CD4-positive, alpha-beta T cell (primary cell): Measurements from ENCODE around the gene AGBL4. TPM values are rescaled to one million over a fixed set of nuclear protein-coding genes. Genes with fewer than 3 reads are reported as not detected.

ENCODE experiments used
- ATAC-seq: fragments of 200-7000 bp; cut with Tn5 transposase; one replicate; pipeline ENCODE4 v1.10.0; 2022; ENCODE audit warnings: mild to moderate bottlenecking; ENCODE audit not compliant: poor library complexity
- CTCF ChIA-PET: fragments of 350-600 bp; sonication (Branson Sonifier 250); formaldehyde crosslinking; loops from one replicate; lab custom pipeline; 2021; ENCODE audit warnings: antibody characterized with exemption, inconsistent platforms; lab: Charles Lee
- POLR2A ChIA-PET: fragments of 350-600 bp; sonication (Branson Sonifier 250); formaldehyde crosslinking; loops from one replicate; lab custom pipeline; 2021; ENCODE audit warnings: antibody characterized with exemption, inconsistent platforms; lab: Charles Lee
- DNase-seq, 14 experiments: peaks; one replicate each; pipeline ENCODE4 v3.0.0-alpha.2; 2013 to 2020; ENCODE audit warnings: mixed read lengths in 2 of 14
- H3K27ac ChIP-seq, 2 donors: one replicate each; pipeline versions ENCODE4 v1.5.1 to v1.7.0; 2013; ENCODE audit warnings: low read length in 2 of 2, low read depth in 1 of 2, mild to moderate bottlenecking in 1 of 2
- H3K27me3 ChIP-seq, 2 experiments: 1 replicate in 1 of 2; 2 replicates in 1 of 2; pipeline versions ENCODE4 v1.6.1 to v1.7.0; 2013; ENCODE audit warnings: low read length in 2 of 2, control low read depth in 1 of 2, mild to moderate bottlenecking in 1 of 2, moderate library complexity in 1 of 2; ENCODE audit not compliant: insufficient read depth in 2 of 2, control insufficient read depth in 1 of 2
- H3K36me3 ChIP-seq: one replicate; pipeline ENCODE4 v1.6.1; 2013; ENCODE audit warnings: low read length, control low read depth; ENCODE audit not compliant: insufficient read depth
- H3K4me1 ChIP-seq: one replicate; pipeline ENCODE4 v1.6.1; 2013; ENCODE audit warnings: low read length, control low read depth; ENCODE audit not compliant: insufficient read depth
- H3K4me3 ChIP-seq: one replicate; pipeline ENCODE4 v1.5.1; 2013; ENCODE audit warnings: mild to moderate bottlenecking, low read length, moderate library complexity
- H3K9me3 ChIP-seq, 2 experiments: 1 replicate in 1 of 2; 2 replicates in 1 of 2; pipeline versions ENCODE4 v1.6.1 to v1.7.0; 2013; ENCODE audit warnings: low read length in 2 of 2, mild to moderate bottlenecking in 2 of 2, control low read depth in 1 of 2, moderate library complexity in 1 of 2; ENCODE audit not compliant: control insufficient read depth in 1 of 2, insufficient read depth in 1 of 2
- H3K27ac Mint-ChIP-seq: one replicate; pipeline ENCODE4 v1.8.0; 2020; ENCODE audit warnings: mixed read lengths
- H3K27me3 Mint-ChIP-seq: one replicate; pipeline ENCODE4 v1.8.0; 2021; ENCODE audit warnings: mixed read lengths
- H3K36me3 Mint-ChIP-seq: one replicate; pipeline ENCODE4 v1.8.0; 2021; ENCODE audit warnings: low read depth, mixed read lengths
- H3K4me1 Mint-ChIP-seq: one replicate; pipeline ENCODE4 v1.8.0; 2021; ENCODE audit warnings: low read depth, mixed read lengths
- H3K4me3 Mint-ChIP-seq: one replicate; pipeline ENCODE4 v1.8.0; 2020; ENCODE audit warnings: mild to moderate bottlenecking, mixed read lengths
- H3K9me3 Mint-ChIP-seq: one replicate; pipeline ENCODE4 v1.8.0; 2020; ENCODE audit warnings: mixed read lengths
- intact Hi-C, 2 experiments: fragments of 100-400 bp; cut with DNase I in 1 of 2; cut with micrococcal nuclease in 1 of 2; formaldehyde crosslinking; loops; one replicate each; pipeline versions ENCODE4 v1.15.1 to v1.9.0; 2023 to 2025; cut with DNase I, micrococcal nuclease
- total RNA-seq, 174 experiments: library from RNA in 2 of 174; stranded (reverse) in 2 of 174; gene quantifications; one replicate each; pipeline ENCODE4 v1.2.3 and lab custom pipeline; 2021 to 2026
- TF ChIP-seq, protein P1 (sequence below): fragments of 200-600 bp; IDR thresholded peaks from one replicate; pipeline ENCODE4 v1.8.0; 2022; ENCODE audit warnings: antibody characterized with exemption, mild to moderate bottlenecking

Gene AGBL4
- total RNA-seq, 2 experiments from 2014 or later, result 0.11 TPM; not detected in 1

DNA sequence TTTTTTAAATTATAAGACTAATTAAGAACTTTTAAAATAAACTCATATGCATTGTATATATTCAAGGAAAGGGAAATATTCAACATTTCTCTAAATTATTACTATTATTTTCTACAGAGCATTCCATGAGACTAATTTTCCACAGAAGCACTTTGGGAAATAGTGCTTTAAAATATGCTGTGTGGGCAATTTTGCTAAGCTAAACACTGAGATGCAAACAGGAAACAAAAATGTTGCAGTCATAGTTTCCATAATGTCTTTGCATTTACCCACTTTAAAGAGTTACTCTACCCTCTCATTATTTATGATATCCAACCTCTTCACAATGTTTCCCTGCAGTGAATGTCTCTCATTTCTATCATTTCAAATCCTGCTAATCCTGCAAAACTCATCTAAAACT lies 977.4 kb downstream of the AGBL4 start:
- Mint-ChIP-seq H3K36me3 (no peaks in the 10 kb centered on the region), H3K4me3 (no peak overlapping the region), H3K4me1 (no peaks in the 10 kb centered on the region), H3K27me3 (no peaks in the 10 kb centered on the region), H3K9me3 (no peaks in the 10 kb centered on the region), H3K27ac (no peak overlapping the region)
- intact Hi-C loops, result no loop called here
- Histone ChIP-seq H3K4me3 (no peak overlapping the region), H3K9me3 (no peaks in the 10 kb centered on the region), H3K27me3 (no peaks in the 10 kb centered on the region), H3K27ac (no peak overlapping the region), H3K4me1 (no peaks in the 10 kb centered on the region), H3K36me3 (no peaks in the 10 kb centered on the region)
- ATAC-seq (no peak), DNase-seq (no peak)
- TF ChIP-seq, protein P1, sequence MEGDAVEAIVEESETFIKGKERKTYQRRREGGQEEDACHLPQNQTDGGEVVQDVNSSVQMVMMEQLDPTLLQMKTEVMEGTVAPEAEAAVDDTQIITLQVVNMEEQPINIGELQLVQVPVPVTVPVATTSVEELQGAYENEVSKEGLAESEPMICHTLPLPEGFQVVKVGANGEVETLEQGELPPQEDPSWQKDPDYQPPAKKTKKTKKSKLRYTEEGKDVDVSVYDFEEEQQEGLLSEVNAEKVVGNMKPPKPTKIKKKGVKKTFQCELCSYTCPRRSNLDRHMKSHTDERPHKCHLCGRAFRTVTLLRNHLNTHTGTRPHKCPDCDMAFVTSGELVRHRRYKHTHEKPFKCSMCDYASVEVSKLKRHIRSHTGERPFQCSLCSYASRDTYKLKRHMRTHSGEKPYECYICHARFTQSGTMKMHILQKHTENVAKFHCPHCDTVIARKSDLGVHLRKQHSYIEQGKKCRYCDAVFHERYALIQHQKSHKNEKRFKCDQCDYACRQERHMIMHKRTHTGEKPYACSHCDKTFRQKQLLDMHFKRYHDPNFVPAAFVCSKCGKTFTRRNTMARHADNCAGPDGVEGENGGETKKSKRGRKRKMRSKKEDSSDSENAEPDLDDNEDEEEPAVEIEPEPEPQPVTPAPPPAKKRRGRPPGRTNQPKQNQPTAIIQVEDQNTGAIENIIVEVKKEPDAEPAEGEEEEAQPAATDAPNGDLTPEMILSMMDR, result no peak
- ChIA-PET CTCF (no interaction called here), POLR2A (no interaction called here)

DNA sequence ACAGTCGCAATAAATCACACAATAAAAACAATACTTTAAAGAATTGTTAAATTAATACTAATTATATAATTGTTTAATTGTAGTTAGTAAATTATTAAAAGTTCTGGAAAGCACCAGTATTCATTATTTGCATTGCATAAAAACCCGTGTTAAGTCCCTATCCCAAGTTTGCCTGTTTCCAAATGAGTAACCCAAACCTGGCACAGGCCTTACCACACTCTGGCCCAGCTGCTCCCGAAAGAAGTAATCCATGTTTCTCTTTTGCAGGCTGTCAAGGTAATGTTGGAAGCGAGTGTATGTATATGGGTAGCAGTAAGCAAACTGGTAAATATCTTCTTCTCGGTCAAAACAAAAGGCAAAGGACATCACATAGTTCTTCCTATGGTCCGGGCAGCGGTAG lies 978.4 kb downstream of the AGBL4 start:
- POLR2A ChIA-PET, result no interaction called here
- H3K9me3 Mint-ChIP-seq, result no peaks in the 10 kb centered on the region
- intact Hi-C loops, result no loop called here
- H3K36me3 ChIP-seq, result no peaks in the 10 kb centered on the region
- no peaks in the 10 kb centered on the region for H3K9me3 ChIP-seq
- no peaks in the 10 kb centered on the region for H3K4me1 Mint-ChIP-seq
- no peak overlapping the region for H3K27ac Mint-ChIP-seq
- CTCF ChIA-PET, result no interaction called here
- no peak for ATAC-seq
- no peak overlapping the region for H3K4me3 ChIP-seq
- TF ChIP-seq, protein P1, result no peak
- H3K4me3 Mint-ChIP-seq, result no peak overlapping the region
- no peaks in the 10 kb centered on the region for H3K4me1 ChIP-seq
- H3K27me3 ChIP-seq, result no peaks in the 10 kb centered on the region
- DNase-seq, result no peak
- H3K27ac ChIP-seq, result no peak overlapping the region
- H3K36me3 Mint-ChIP-seq, result no peaks in the 10 kb centered on the region
- H3K27me3 Mint-ChIP-seq, result no peaks in the 10 kb centered on the region

DNA sequence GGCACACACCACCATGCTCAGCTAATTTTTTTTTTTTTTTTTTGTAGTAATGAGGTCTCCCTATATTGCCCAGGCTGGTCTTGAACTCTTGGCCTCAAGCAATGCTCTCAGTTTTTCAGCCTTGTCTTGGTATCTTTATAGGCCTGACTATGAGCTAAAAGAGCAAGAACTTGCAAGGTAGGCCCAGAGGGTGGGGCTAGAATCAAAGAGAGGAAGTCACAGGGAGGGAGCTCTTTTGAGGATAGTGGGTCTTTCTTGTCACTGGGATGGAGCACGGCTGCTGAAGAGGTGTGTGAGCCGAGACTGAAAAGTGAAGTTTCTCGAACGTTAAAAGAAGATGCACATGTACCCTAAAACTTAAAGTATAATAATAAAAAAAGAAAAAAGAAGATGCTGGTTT lies 987.1 kb downstream of the AGBL4 start:
- DNase-seq (no peak), ATAC-seq (no peak)
- no peak overlapping the region for H3K27ac Mint-ChIP-seq
- no peaks in the 10 kb centered on the region for H3K9me3 ChIP-seq
- no peaks in the 10 kb centered on the region for H3K4me1 ChIP-seq
- H3K4me3 ChIP-seq, result no peak overlapping the region
- intact Hi-C loops, result no loop called here
- H3K36me3 ChIP-seq, result no peaks in the 10 kb centered on the region
- ChIA-PET CTCF (no interaction called here), POLR2A (no interaction called here)
- H3K9me3 Mint-ChIP-seq, result peaks cover 2% of the 10 kb centered on the region
- no peaks in the 10 kb centered on the region for H3K36me3 Mint-ChIP-seq
- H3K4me1 Mint-ChIP-seq, result no peaks in the 10 kb centered on the region
- H3K4me3 Mint-ChIP-seq, result no peak overlapping the region
- H3K27me3 Mint-ChIP-seq, result no peaks in the 10 kb centered on the region
- H3K27ac ChIP-seq, result no peak overlapping the region
- H3K27me3 ChIP-seq, result no peaks in the 10 kb centered on the region
- TF ChIP-seq, protein P1, result no peak
